Occipital lobe (tissue), 2 donors: ENCODE measurements around the gene DNAAF5. TPM values are rescaled to one million over a fixed set of nuclear protein-coding genes. Genes with fewer than 3 reads are reported as not detected.

ENCODE experiments used
- DNase-seq: peaks from one replicate; lab custom pipeline; 2025; lab: John Stamatoyannopoulos, UW
- total RNA-seq: library from RNA; depleted of rRNA; stranded (reverse); fragments of >200 nt; gene quantifications from one replicate; pipeline ENCODE4 v1.2.3, GENCODE V29; 2014

Gene DNAAF5
- total RNA-seq, result 7.0 TPM

GRCh38 chr7:726084-726853, at the start of gene DNAAF5:
DNAAF5 (plus strand) TSS chr7:726699; CDS start chr7:726721, 22 bp downstream.
- DNase-seq, result peak; percentile 79

DNA sequence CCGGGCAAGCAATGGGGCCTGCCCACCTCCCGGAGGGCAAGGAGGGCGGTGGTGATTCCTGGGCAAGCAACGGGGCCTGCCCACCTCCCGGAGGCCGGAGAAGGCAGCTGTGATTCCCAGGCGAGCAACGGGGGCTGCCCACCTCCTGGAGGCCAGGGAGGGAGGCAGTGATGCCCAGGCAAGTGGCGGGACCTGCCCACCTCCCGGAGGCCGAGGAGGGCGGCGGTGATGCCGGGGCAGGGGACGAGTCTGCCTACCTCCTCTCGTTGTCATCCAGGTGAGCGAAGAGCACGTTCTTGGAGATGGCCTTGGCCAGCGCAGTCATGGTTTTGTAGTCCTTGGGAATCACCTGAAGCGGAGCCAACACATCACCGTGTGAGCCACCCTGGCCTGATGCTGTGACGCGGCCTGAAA, 49.5 kb upstream of the DNAAF5 start:
- DNase-seq, result no peak

GRCh38 chr7:680411-681127, 45.9 kb upstream of the DNAAF5 start:
- DNase-seq, result no peak

DNA sequence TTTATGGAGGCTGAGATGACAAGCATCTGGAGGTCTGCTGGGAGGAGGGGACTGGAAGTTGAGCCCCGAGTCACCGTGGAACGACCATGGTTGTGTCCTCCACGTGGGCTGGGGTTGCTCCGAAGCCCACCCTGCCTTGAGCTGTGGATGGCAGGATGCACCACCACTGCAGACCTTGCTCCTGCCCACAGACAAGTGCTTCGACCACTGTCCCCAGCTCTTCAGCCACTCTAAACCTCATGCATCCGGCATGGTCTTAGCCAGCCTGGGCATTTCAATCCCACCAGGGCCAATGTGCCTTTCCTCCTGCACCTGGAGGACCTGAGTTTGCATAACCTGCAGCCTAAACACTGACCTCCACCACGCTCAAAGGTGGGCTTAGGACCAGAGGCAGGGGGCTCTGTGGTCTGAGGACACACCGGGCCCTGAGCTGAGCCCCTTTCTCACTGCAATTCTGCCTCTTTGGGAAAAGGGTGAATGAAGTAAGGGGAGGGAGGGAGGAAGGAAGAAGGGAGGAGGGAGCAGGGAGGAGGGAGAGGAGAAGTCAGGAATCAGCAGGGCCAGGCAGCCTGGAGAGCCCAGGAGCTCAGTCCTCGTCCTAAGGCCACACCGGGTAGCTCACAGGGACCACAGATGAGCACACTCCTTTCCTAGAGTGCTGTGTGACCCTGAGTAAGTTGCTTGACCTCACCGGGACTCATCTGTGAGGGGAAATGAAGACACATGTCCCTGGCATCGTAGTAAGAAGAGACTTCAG, 44.8 kb upstream of the DNAAF5 start:
- DNase-seq, result no peak

GRCh38 chr7:682810-683209, 43.7 kb upstream of the DNAAF5 start:
- DNase-seq, result no peak

GRCh38 chr7:683526-684205, 42.8 kb upstream of the DNAAF5 start:
- no peak for DNase-seq

GRCh38 chr7:684416-684815, 42.1 kb upstream of the DNAAF5 start:
- DNase-seq, result no peak

- no peak for DNase-seq
Observed at GRCh38 chr7:685540-685939, 41.0 kb upstream of the DNAAF5 start.

- no peak for DNase-seq
Observed at GRCh38 chr7:690478-691360, 35.8 kb upstream of the DNAAF5 start.

GRCh38 chr7:691361-692045, 35.0 kb upstream of the DNAAF5 start:
- peak; percentile 65 for DNase-seq

- DNase-seq, result no peak
Observed at GRCh38 chr7:693280-693679, 33.2 kb upstream of the DNAAF5 start.

DNA sequence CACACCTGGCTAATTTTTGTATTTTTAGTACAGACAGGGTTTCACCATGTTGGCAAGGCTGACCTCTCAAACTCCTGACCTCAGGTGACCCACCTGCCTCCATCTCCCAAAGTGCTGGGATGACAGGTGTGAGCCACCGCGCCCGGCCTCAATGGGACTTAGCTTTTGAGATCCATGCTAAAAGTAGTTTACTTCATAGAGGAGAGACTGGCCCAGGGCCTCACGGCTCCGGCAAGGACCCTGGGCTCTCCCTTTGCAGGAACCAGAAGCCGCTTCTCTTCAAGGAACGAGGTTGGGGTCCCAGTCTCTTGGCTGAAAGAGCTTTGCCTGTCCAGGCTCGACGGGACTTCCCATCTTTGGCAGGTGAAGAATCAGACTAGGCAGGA, 30.1 kb upstream of the DNAAF5 start:
- DNase-seq, result no peak

DNA sequence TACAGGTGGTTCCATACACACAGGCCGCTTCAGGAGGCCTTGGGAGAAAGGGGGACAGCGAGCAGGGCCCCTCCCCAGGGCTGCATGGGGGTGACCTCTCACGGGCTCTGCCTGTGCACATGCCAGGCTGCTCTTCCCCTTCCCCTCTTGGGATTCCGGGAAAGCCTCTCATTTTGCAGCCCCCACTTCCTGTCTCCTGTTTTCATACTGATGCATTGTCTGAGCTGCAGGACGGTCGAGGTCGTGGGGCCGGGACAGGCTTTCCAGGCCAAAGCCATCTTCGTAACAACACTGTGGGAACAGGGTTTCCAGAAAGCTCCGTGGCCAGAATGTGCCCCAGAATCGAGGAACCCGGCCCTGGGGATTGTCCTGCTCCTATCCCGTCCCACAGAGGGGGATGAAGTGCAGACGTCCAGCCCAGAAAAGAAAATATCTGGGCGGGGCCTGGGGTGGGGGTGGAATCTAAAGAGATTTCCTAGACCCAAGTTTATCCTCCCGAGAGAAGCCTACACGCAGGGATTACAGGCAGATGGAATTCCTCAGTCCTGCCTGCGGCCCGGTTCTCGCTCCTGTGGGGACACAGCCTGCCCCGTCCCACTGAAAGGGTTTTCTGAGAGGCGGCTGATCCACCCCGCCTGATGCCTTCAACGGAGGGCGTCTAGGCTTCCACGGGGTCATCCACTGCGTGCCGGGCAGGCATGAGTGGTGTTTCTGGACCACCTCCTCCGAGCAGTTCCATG, 29.5 kb upstream of the DNAAF5 start:
- DNase-seq, result no peak

- no peak for DNase-seq
Observed at GRCh38 chr7:698515-699475, 27.7 kb upstream of the DNAAF5 start.

- no peak for DNase-seq
Observed at GRCh38 chr7:699476-700170, 26.9 kb upstream of the DNAAF5 start.

- no peak for DNase-seq
Observed at GRCh38 chr7:701086-701671, 25.3 kb upstream of the DNAAF5 start.

- DNase-seq, result no peak
Observed at GRCh38 chr7:703049-703448, 23.4 kb upstream of the DNAAF5 start.
